ELF-1 (cell line): ENCODE data around the gene SP3.

ENCODE experiments used
- DNase-seq: peaks from one replicate; pipeline ENCODE4 v3.0.0-alpha.2; 2016; ENCODE audit warnings: low read depth, low spot score

The SP3 gene

DNA sequence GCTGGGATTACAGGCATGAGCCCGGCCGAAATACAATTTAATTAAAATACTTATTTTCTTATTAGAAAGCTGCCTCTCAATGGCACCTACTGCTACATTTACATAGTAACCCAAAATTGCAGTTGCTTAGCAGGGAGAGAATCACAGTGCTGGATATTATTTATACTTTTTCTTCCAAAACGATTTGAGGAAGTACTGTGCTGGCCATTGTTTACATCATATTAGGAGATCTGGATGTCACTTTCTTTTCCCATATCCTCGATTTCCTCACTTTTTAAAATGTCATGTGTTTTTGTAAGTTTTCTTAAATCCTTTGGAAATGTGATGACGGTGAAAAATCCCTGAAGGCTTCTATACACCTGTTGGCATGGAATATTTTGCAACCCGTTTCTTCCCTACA, 3.4 kb upstream of the SP3 start:
- DNase-seq = no peak

DNA sequence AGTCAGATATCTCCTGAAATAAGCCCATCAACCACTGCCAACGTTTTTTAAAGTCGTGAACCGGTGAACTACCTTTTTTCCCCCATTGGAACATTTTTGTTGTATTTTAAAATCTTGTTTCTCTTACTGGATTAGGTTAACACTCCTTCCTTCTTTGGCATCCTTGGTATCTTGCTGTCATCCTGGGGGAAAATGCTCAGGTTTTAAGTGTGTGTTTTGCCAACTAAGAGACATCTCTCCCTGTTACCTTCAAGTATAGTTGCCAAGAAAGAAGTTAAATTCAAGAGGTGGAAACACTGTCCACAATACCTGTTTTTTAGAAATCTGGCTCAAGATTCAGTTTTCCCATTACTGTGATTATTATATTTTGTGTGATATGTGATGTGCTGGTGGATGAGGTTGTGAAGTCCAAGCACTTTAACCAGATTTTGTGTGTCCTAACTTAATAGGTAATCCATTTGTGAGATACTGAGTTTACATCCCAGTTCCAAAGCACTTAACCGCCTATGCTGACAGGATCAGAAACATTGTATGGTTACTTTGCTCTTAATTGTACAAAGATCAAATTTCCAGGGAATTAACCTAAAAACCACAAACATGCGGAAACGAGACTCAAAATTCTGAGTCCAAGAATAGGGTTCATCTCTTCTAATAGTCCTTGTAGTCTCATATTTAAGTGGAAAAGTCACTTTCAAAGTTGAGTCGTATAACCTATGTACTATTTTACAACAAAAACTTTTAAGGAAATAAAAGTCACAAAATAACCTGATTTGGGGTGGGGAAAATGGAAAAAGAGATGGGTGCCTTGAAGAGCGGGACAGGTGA, 1.3 kb upstream of the SP3 start:
- DNase-seq = no peak

DNA sequence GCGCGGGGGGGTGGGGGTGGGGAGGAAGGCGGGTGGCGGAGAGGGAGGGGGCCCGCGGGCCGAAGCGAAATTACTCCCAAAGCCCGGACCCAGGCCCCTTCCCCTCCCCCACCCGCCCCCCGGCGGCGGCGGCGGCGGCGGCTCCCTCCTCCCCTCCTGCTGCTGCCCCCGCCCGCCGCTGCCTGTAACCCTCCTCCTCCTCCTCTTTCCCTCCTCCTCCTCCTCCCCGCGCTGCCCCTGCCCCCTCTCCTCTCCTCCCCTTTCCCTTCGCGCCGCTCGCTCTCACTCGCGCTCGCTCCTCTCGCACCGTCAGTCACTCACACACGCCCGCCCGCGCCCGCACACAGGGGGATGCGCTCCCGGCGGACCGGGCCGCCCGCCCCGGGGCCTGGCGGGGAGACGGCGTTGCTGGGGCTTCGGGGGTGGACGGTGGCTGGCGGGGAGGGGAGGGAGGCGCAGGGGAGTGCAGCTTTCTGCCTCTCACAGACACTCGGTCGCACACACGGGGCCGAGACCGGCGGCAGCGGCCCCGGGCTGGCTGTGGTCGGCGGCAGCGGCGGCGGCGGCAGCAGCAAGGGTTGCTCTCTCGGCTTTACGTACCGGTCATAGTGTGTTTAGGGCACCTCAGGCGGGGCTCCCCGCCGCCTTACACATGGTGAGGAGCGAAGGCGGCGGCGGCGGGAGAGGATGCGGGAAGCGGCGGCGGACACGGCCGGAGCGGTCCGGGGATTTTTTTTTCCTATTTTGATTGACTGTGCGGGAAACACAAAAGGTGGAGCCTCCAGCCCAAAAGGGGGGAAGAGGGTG, 405 bp downstream of the SP3 start:
- DNase-seq = peak; percentile 69

DNA sequence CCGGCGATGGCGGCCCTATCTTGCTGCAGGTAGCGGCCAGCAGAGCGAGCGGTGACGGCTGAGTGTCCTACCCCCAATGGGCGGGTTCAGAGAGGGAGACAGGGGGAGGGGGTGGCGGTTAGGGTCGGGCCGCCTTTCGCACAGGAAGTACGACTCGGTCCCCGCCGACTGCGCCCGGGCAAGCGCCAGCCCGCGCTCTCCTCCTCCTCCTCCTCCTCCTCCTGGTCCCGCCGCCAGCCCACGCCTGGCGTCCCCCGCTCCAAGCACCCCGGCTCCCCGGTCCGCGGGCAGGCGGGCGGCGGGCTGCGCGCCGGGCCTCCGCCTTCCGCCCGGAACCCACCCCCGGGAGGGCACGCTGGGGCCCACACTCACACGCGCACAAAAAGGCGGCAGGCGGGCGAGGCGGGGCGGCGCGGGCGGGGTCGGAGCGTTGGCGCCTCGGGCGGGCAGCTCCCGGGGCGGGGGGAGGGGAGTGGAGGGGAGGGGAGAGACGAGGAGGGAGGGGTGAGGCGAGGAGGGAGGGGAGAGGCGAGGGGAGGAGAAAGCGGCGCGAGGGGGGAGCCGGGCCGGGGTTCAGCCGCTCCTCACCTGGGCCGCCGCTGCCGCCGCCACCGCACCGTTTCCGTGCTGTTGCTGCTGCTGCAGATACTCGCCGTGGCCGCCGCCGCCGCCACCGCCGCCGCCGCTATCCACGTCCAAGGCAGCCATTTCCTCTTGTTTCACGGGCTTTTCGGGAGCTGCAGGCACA, 1.2 kb downstream of the SP3 start:
- peak; percentile 86 for DNase-seq

DNA sequence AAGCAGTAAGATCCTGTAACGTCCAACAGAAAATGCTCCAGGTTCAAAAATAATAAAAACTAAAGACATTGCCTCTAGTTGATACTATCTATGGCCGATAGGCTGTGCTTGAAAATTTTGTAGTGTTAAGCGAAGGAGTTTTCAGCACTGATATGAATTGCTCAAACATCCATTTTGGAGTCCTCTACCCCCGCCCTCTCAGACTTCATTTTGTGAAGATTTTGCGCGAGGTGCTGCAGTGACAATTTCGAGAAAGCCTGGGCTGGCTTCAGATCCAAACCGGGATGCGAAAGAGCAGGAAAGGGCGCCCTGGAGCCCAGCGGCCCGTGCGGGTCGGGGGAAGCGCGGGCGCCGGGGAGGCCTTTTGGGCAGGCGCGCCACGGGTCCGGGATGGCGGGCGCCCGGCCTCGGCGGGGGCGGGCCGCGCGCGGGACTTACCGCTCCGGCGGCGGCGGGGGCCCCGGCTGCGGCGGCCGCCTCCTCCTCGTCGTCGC, 1.8 kb downstream of the SP3 start:
- no peak for DNase-seq

DNA sequence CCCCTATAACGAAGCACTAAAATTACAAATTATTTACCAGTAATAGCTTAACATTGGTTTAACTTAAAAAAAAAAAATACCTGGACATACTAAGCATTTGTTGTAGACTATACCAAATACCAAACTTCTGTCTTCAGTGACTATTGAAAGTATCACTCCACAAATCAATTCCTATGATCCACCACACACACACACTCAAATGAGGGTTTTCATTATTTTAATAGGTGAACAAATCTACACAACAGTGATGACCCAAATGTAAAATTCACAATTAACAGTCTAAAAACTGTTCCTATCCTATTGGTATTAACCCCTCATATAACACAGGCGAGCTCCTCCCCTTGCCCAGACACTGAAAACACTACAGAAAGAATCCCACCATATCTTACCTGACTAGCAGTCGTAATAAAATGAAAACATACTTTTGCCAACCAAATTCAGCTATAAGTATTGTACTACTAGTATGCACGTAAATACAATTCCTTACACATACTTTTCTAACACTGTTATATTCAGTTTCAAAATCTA, 2.5 kb downstream of the SP3 start:
- DNase-seq = no peak

DNA sequence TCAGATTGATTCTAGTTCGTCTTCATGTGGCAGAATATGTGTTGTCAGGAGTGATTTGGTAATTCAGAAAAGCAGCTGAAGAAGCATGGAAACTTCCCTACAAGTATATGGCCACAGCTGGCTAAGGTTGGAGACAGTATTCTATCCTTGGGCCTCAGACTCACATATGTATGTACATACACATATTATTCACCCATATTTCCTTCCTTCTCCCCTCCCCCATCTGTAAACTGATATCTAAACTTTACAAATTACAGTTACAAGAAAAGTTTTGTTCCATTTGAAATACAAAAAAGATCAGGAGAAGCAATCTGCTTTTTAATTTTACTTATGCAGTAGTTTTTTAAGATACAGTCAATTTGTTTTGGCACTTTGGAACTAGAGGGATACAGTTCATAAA, 3.1 kb downstream of the SP3 start:
- DNase-seq = no peak

DNA sequence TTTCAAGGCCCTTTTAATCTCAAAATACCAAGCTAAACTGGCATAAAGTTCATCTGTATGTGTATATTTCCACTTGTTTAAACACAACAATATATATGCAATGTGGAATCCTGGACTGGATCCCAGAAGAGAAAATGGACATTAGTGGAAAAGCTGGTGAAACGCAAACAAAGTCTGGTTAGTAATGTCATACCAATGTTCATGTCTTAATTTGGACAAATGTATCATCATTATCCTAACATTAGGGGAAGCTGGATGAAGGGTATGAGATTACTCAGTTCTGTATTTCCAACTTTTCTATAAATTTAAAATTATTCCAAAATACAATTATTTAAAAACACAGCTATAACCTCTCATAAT, 3.8 kb downstream of the SP3 start:
- DNase-seq = no peak

DNA sequence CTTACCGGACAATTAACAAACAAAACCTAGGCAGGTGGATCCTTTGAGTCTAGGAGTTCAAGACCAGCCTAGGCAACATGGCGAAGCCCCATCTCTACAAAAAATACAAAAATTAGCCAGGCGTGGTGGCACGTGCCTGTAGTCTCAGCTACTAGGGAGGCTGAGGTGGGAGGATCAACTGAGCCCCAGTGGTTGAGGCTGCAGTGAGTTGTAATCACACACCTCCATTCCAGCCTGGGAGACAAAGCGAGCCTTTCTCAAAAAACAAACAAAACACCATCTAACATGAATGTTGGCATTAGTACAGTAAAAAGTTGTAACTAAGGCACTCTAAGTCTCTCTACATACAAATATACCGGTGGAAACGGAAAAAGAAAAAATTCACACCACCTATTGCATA, 5.3 kb downstream of the SP3 start:
- no peak for DNase-seq

DNA sequence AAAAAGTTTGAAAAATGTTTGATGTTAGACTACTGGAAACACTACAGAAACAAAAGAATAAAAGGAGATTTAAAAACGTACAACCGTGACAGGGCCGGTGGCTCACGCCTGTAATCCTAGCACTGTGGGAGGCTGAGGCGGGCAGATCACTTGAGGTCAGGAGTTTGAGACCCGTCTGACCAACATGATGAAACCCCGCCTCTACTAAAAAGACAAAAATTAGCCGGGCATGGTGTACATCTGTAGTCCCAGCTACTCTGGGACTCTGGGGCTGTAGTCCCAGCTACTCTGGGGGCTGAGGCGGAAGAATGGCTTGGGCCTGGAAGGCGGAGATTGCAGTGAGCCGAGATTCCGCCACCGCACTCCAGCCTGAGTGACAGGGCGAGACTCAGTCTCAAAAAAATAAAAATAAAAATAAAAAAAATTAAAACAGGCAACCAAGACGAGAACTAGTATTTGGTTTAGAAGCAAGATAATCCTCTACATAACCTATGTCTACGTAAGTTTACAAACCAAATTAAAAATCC, 5.8 kb downstream of the SP3 start:
- peak; percentile 39 for DNase-seq

DNA sequence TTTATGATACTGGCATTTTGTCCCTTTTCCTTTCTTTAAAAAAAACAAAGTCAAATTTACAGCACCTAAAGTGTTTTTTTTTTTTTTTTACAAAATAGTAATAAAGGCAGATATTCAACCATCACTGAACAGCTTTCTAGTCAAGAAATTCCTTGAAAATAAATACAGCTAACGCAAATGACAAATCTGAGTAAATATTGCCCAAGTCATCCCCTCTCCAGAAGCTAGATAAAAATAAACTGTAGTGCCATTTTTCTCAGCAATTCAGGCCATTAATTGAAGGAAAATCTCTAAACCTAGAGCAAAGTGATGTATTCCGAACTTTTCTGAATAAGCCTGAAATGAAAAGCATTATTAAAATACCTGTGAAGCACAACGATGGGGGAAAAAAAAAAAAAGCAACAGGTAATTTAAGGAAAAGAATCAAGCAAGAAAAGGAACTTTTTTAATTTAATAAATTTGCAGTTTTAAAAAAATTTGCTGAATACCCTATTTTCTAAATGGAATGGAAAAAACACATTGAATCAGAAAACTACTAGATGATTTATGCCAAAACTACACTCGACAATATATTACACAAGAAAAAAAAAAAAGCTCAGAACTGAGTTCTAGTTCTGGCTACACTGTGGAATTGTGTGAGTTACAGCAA, 6.9 kb downstream of the SP3 start:
- no peak for DNase-seq

DNA sequence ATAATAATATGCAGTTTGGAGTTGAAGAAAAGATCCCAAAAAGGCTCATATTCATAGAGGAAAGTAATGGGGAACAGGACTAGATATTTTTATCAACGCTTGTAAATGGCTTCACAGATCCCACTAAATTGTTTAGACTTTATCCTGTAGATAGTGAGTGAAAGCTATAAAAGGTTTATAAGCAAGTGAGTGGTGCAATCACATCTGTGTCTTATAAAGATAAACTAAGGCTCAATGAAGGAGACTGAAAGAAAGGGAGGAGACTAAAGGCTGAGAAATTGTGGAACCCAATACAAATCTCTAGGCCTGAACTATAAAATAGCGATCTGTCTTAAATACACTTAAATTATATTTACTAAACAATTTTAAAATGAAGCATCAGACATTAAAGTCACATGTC, 7.7 kb downstream of the SP3 start:
- DNase-seq = no peak

DNA sequence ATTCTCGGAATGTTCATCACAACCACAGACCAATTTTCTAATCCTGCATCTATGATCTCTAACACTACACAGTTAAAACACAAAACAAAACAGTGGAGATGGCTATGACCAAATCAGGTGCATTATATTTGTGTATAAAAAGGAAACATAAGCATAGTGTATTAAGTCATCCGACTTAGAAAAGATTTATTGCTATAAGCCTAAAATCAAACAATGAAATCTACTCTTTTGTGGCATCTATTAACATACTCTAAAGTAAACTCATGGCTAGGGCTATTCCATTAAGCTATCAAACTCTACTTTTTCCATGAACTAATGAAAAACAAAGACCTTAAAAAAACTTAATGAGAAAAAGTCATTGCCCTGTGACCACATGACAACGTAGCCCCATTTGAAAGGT, 8.7 kb downstream of the SP3 start:
- no peak for DNase-seq

DNA sequence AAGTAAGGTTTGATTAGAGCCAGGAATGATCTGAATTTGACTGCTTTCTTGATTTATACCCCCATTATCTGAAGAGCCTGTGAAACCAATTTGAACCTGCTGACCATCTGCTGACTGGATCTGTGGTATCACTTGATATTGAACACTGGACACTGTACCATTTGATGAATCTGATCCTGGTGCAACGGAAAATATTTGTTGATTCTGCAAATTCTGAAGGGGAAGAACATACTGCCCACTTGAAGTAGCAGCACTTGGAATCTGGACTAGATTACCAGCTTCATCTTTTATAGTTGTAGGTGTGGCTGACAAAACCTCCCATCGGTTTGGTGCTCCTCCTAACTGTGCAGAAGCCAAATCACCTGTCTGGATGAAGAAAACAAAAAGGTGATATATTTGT, 9.3 kb downstream of the SP3 start:
- DNase-seq = no peak

DNA sequence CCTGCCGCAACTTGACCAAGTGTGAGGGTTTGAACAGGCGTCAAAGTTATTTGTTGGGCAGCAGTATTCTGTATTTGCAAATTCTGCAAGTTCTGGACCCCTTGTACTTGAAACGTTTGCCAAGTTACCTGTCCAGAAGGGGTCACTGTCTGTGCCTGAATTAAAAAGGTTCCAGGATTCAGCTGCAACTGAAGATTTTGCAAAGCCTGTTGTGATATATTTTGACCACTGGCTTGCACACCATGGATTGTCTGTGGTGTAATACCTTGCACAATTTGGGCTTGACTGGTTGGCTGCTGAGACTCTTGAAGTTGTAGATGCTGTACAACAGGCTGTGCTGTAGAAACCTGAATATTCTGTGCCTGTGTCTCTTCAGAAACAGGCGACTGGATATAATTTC, 10.2 kb downstream of the SP3 start:
- no peak for DNase-seq

DNA sequence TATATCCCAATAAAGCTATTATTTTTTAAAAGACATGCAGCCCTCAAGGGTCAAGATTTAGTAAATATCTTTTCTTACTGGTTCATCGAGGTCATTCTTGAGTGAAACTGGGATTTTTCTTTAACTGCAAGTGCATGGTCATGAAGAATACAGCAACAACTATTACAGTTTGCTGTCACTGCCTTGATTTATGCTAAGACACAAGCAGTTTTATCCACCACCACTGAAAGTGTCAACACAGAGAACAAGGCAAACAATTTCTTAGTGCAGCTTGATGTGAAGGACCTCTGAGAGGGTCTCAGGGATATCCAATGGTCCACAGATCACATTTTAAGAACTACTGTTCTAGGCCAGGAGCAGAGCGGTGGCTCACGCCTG, 12.1 kb downstream of the SP3 start:
- DNase-seq = no peak

DNA sequence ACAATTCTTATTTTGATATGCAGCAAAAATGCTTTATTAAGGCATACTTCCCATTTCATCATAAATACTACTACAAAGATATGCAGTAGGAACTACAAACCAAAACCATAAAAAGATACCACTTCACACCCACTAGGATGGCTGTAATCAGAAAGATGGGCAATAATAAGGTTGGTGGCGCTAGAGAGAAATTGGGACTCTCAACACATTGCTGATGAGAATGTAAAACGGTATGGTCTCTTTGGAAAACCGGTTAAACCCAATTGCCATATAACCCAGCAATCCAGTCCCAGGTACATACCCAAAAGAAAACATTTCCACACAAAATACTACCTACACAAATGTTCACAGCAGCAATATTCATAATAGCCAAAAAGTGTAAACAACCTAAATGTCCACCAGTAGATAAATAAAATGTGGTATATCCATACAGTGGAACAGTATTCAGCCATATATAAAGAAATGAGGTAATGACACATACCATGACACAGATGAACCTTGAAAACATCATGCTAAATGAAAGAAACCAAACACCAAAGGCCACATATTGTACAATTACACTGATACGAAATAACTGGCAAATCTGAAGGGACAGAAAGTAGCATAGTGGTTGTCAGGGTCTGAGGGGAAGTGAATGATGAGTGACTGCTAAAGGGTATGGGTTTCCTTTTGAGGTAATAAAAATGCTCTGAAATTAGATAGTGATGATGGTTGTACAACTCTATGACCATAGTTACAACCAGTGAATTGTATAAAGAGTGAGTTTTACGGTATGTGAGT, 12.7 kb downstream of the SP3 start:
- DNase-seq = no peak

DNA sequence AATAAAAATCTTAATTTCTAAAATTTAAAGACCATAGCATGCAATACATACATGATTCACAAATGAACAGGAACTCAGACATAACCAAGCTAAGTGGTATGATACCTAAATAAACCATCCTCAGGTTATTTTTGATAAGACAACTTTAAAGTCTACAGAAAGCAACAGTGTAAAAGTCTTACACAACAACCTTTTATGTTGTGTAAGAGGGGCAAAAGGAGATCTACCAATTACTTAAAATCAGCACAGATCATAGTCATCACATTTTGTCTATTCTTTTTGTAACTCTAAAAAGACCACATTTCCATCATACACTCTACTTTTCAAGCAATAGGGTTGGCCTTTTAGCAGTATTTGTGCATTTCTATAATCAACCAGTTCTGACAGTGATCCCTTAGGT, 16.3 kb downstream of the SP3 start:
- DNase-seq = no peak

DNA sequence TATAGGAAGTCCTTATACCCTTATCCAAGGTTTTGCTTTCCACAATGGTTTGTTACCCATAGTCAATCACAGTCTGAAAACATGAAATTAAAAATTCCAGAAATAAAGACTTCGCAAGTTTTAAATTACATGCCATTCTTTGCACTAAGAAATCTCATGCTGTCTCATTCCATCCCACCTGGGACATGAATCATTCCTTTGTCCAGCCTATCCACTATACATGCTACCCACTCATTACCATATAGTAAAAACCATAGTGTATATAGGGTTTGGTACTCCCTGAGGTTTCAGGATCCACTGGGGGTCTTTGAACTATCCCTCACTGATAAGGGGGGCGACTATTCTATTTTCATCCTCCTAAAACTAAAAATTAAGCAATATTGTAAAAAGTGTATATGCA, 17.0 kb downstream of the SP3 start:
- no peak for DNase-seq

DNA sequence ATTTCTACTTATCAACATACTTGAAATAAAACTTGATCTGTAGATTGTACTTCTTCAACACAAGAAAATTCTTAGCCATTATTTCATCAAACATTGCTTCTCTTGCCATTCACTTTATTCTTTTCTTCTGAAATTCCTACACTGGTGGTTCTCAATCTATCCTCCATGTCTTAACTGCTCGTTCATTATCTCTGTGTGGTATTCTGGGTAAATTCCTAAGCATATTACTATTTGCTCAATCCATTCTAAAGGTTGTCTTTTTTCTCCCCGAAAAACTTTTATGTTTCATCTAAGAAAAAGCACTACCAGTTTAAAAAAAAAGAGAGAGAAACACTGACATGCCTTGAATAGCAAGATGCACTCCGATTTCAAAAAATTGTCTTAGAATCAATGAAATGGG, 18.0 kb downstream of the SP3 start:
- DNase-seq = no peak

DNA sequence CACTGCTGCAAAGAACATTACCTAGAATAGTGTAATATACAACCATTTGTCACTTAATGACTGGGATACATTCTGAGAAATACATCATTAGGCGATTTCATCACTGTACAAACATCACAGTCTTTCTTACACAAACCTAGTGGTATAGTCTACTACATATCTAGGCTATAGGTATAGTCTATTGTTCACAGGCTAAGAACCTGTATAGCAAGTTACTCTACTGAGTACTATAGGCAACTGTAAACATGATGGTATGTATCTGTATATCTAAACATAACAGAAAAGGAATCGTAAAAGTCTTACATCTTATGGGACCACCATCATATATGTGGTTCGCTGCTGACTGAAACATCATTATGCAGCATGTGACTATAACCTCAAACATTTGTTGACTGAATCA, 21.4 kb downstream of the SP3 start:
- DNase-seq = no peak
